Measurements from ENCODE around the gene RBP3.

The RBP3 gene

GRCh38 chr10:47354165-47354564, 6.0 kb downstream of the RBP3 start:
- DNase-seq (ENCODE audit: low read depth): no peak
- H3K4me3 ChIP-seq (ENCODE audit: control insufficient read depth, low read depth, low read length): no peak overlapping the region
- TF ChIP-seq, protein P1, sequence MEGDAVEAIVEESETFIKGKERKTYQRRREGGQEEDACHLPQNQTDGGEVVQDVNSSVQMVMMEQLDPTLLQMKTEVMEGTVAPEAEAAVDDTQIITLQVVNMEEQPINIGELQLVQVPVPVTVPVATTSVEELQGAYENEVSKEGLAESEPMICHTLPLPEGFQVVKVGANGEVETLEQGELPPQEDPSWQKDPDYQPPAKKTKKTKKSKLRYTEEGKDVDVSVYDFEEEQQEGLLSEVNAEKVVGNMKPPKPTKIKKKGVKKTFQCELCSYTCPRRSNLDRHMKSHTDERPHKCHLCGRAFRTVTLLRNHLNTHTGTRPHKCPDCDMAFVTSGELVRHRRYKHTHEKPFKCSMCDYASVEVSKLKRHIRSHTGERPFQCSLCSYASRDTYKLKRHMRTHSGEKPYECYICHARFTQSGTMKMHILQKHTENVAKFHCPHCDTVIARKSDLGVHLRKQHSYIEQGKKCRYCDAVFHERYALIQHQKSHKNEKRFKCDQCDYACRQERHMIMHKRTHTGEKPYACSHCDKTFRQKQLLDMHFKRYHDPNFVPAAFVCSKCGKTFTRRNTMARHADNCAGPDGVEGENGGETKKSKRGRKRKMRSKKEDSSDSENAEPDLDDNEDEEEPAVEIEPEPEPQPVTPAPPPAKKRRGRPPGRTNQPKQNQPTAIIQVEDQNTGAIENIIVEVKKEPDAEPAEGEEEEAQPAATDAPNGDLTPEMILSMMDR (IDR thresholded peaks at IDR 0.05; ENCODE audit: control insufficient read depth, insufficient read depth, low read depth, low read length, missing control alignments): peak; percentile 48

DNA sequence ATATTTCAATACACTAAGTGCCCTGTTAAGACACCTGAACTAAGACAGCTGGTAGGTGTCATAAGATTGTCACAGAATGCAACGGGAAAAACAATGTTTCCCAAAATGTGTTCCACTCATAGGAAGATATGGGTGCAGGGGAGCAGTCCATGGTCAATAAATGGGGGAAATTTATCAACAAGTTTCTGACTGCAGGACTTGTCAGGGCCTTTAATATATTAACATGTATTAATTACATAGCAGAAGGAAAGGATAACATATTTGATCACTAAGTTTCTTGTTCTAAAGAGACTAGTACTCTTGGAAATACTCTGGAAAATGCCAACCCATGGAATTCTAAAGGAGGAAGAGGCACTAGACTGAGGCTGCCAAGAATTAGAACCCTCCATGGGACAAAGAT, 6.7 kb downstream of the RBP3 start:
- DNase-seq (ENCODE audit: low read depth): no peak
- TF ChIP-seq, protein P1 (IDR thresholded peaks at IDR 0.05; ENCODE audit: control insufficient read depth, insufficient read depth, low read depth, low read length, missing control alignments): no peak
- no peak overlapping the region for H3K4me3 ChIP-seq (ENCODE audit: control insufficient read depth, low read depth, low read length)

DNA sequence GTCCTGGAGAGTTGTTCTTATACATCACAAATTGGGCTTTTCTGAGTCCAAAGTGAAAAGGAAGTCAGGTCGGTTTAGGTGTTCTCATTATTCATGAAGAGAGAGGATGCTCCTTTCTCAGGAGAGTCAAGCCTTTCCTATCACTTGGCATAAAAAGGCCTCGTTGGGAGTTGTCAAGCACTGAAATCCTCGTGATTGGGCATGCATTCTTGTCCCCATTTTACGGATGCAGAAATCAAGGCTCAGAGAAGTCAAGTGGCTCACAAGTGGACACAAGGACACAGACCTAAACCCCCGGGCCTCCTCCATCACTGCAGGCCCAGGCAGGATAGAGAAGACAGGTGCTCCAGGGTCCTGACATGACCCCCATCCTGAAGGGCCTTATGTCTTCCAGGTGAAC, 8.5 kb downstream of the RBP3 start:
- TF ChIP-seq, protein P1 (IDR thresholded peaks at IDR 0.05; ENCODE audit: control insufficient read depth, insufficient read depth, low read depth, low read length, missing control alignments): no peak
- H3K4me3 ChIP-seq (ENCODE audit: control insufficient read depth, low read depth, low read length): no peak overlapping the region
- no peak for DNase-seq (ENCODE audit: low read depth)

DNA sequence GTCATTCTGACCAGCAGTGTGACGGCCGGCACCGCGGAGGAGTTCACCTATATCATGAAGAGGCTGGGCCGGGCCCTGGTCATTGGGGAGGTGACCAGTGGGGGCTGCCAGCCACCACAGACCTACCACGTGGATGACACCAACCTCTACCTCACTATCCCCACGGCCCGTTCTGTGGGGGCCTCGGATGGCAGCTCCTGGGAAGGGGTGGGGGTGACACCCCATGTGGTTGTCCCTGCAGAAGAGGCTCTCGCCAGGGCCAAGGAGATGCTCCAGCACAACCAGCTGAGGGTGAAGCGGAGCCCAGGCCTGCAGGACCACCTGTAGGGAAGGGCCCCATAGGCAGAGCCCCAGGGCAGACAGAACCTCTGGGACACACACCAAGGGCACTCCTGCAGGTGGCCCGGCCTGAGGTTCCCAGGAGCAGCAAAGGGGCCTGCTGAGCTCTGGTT, 9.0 kb downstream of the RBP3 start:
- DNase-seq (ENCODE audit: low read depth): no peak
- TF ChIP-seq, protein P1 (IDR thresholded peaks at IDR 0.05; ENCODE audit: control insufficient read depth, insufficient read depth, low read depth, low read length, missing control alignments): no peak
- H3K4me3 ChIP-seq (ENCODE audit: control insufficient read depth, low read depth, low read length): no peak overlapping the region

- H3K4me3 ChIP-seq (ENCODE audit: control insufficient read depth, low read depth, low read length): no peak overlapping the region
- TF ChIP-seq, protein P1 (IDR thresholded peaks at IDR 0.05; ENCODE audit: control insufficient read depth, insufficient read depth, low read depth, low read length, missing control alignments): no peak
- no peak for DNase-seq (ENCODE audit: low read depth)
These were observed 9.7 kb downstream of the RBP3 start for GRCh38 chr10:47357911-47358310.

GRCh38 chr10:47358457-47358856, 10.3 kb downstream of the RBP3 start:
- no peak overlapping the region for H3K4me3 ChIP-seq (ENCODE audit: control insufficient read depth, low read depth, low read length)
- TF ChIP-seq, protein P1 (IDR thresholded peaks at IDR 0.05; ENCODE audit: control insufficient read depth, insufficient read depth, low read depth, low read length, missing control alignments): no peak
- DNase-seq (ENCODE audit: low read depth): no peak

DNA sequence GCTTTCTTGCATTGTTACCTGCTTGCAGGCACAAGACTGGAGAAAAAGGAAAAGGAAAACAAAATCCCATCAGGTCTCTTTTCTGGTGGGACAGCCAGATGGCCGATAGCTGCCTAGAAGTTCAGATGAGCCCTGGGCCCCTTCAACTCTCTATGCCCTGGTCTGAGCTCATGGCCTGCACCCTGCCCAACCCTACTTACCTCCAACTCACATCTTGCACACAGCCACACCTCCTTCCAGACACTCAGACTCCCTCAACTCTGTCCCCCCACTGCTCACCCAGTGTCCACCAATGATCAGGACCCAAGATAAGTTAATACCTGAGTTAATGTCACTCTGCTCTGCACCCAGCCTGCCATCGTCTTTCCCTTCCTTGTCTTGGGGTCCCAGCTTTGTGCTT, 10.9 kb downstream of the RBP3 start:
- TF ChIP-seq, protein P1 (IDR thresholded peaks at IDR 0.05; ENCODE audit: control insufficient read depth, insufficient read depth, low read depth, low read length, missing control alignments): no peak
- H3K4me3 ChIP-seq (ENCODE audit: control insufficient read depth, low read depth, low read length): no peak overlapping the region
- no peak for DNase-seq (ENCODE audit: low read depth)

All from AG09309 (cell line).